Stimulated activated naive B cell treated with anti-CD40 and anti-IgM and Interleukin-4, amounts not matched to agents 10 μg/mL and 1 μg/mL and 100 μg/mL, for 72 hours (primary cell): ENCODE measurements around the gene GALK2.
"Not testable (repeated sequence)": the region's sequence is repeated elsewhere in the genome, so short reads cannot be mapped to it uniquely, and the experiment has no call there.

ENCODE experiments used
- ATAC-seq, 2 donors: fragments of 150-1000 bp; cut with Tn5 transposase; replicated peaks; 2 replicates each; pipeline ENCODE4 v1.10.0; 2021; ENCODE audit warnings: moderate library complexity in 1 of 2
- DNase-seq: peaks from one replicate; pipeline ENCODE4 v3.0.0; 2021
- H3K27ac Mint-ChIP-seq: one replicate; pipeline ENCODE4 v1.8.0; 2022; ENCODE audit warnings: mild to moderate bottlenecking, mixed read lengths
- H3K27me3 Mint-ChIP-seq, 2 donors: one replicate each; pipeline ENCODE4 v1.8.0; 2022; ENCODE audit warnings: mixed read lengths in 2 of 2
- H3K36me3 Mint-ChIP-seq, 2 donors: one replicate each; pipeline ENCODE4 v1.8.0; 2022; ENCODE audit warnings: mixed read lengths in 2 of 2, mild to moderate bottlenecking in 1 of 2
- H3K4me1 Mint-ChIP-seq, 2 donors: one replicate each; pipeline ENCODE4 v1.8.0; 2022; ENCODE audit warnings: mixed read lengths in 2 of 2, mild to moderate bottlenecking in 1 of 2
- H3K4me3 Mint-ChIP-seq, 2 donors: one replicate each; pipeline ENCODE4 v1.8.0; 2022; ENCODE audit warnings: mild to moderate bottlenecking in 2 of 2, mixed read lengths in 2 of 2, moderate library complexity in 1 of 2
- H3K9me3 Mint-ChIP-seq, 2 donors: one replicate each; pipeline ENCODE4 v1.8.0; 2022; ENCODE audit warnings: mixed read lengths in 2 of 2, mild to moderate bottlenecking in 1 of 2

The GALK2 gene

GRCh38 chr15:49255966-49256759 is 86.1 kb downstream of the GALK2 start:
- no peak overlapping the region for H3K27ac Mint-ChIP-seq
- DNase-seq = no peak
- peaks cover 4 to 8% of the 10 kb centered on the region in 2 donors for H3K4me1 Mint-ChIP-seq
- no peak overlapping the region for H3K4me3 Mint-ChIP-seq
- ATAC-seq = no peak
- H3K9me3 Mint-ChIP-seq = peaks cover 0 to 4% of the 10 kb centered on the region in 2 donors
- H3K36me3 Mint-ChIP-seq = peaks cover 7 to 18% of the 10 kb centered on the region in 2 donors
- H3K27me3 Mint-ChIP-seq = no peaks in the 10 kb centered on the region

- DNase-seq, H3K27ac Mint-ChIP-seq, H3K9me3 Mint-ChIP-seq, H3K4me3 Mint-ChIP-seq, H3K27me3 Mint-ChIP-seq, H3K4me1 Mint-ChIP-seq, ATAC-seq: not testable (repeated sequence)
- H3K36me3 Mint-ChIP-seq = peaks cover 21 to 26% of the 10 kb centered on the region in 2 donors
Observed at GRCh38 chr15:49265117-49265516, 95.1 kb downstream of the GALK2 start.

- H3K4me1 Mint-ChIP-seq = peaks cover 0 to 2% of the 10 kb centered on the region in 2 donors
- ATAC-seq = no peak
- no peak overlapping the region for H3K4me3 Mint-ChIP-seq
- H3K9me3 Mint-ChIP-seq = peaks cover 3 to 8% of the 10 kb centered on the region in 2 donors
- H3K27me3 Mint-ChIP-seq = no peaks in the 10 kb centered on the region
- H3K36me3 Mint-ChIP-seq = peaks cover 21 to 26% of the 10 kb centered on the region in 2 donors
- no peak for DNase-seq
- H3K27ac Mint-ChIP-seq = no peak overlapping the region
Observed at GRCh38 chr15:49265911-49266310, 95.9 kb downstream of the GALK2 start.

GRCh38 chr15:49270541-49271421 is 100.7 kb downstream of the GALK2 start:
- Mint-ChIP-seq H3K4me3 (no peak overlapping the region), H3K36me3 (peaks cover 7 to 16% of the 10 kb centered on the region in 2 donors), H3K27ac (no peak overlapping the region), H3K9me3 (peaks cover 0 to 4% of the 10 kb centered on the region in 2 donors), H3K27me3 (no peaks in the 10 kb centered on the region), H3K4me1 (no peaks in the 10 kb centered on the region)
- ATAC-seq = no peak
- no peak for DNase-seq

GRCh38 chr15:49273734-49274318 is 103.8 kb downstream of the GALK2 start:
- Mint-ChIP-seq H3K4me3 (no peak overlapping the region), H3K9me3 (no peaks in the 10 kb centered on the region), H3K36me3 (peaks cover 5 to 10% of the 10 kb centered on the region in 2 donors), H3K27me3 (no peaks in the 10 kb centered on the region), H3K4me1 (no peaks in the 10 kb centered on the region), H3K27ac (no peak overlapping the region)
- DNase-seq = no peak
- ATAC-seq = no peak

GRCh38 chr15:49278751-49279150 is 108.7 kb downstream of the GALK2 start:
- Mint-ChIP-seq H3K4me3 (no peak overlapping the region), H3K9me3 (no peaks in the 10 kb centered on the region), H3K4me1 (no peaks in the 10 kb centered on the region), H3K27me3 (no peaks in the 10 kb centered on the region), H3K27ac (no peak overlapping the region), H3K36me3 (peaks cover 23 to 32% of the 10 kb centered on the region in 2 donors)
- ATAC-seq (no peak), DNase-seq (no peak)

GRCh38 chr15:49279521-49280456 is 109.7 kb downstream of the GALK2 start:
- DNase-seq (no peak), ATAC-seq (no peak)
- Mint-ChIP-seq H3K27ac (no peak overlapping the region), H3K36me3 (peaks cover 28 to 39% of the 10 kb centered on the region in 2 donors), H3K4me1 (no peaks in the 10 kb centered on the region), H3K4me3 (no peak overlapping the region), H3K27me3 (no peaks in the 10 kb centered on the region), H3K9me3 (no peaks in the 10 kb centered on the region)

GRCh38 chr15:49282366-49282765 is 112.3 kb downstream of the GALK2 start:
- H3K27ac Mint-ChIP-seq = no peak overlapping the region
- peaks cover 44 to 47% of the 10 kb centered on the region in 2 donors for H3K36me3 Mint-ChIP-seq
- H3K27me3 Mint-ChIP-seq = no peaks in the 10 kb centered on the region
- peaks cover 0 to 4% of the 10 kb centered on the region in 2 donors for H3K4me1 Mint-ChIP-seq
- ATAC-seq = no peak
- DNase-seq = no peak
- no peak overlapping the region for H3K4me3 Mint-ChIP-seq
- H3K9me3 Mint-ChIP-seq = no peaks in the 10 kb centered on the region

GRCh38 chr15:49286649-49287404 is 116.8 kb downstream of the GALK2 start:
- DNase-seq (no peak), ATAC-seq (peak; percentile 84 to 89)
- Mint-ChIP-seq H3K9me3 (no peaks in the 10 kb centered on the region), H3K27me3 (no peaks in the 10 kb centered on the region), H3K4me3 (no peak overlapping the region), H3K36me3 (peaks cover 32 to 58% of the 10 kb centered on the region in 2 donors), H3K4me1 (peaks cover 0 to 4% of the 10 kb centered on the region in 2 donors), H3K27ac (no peak overlapping the region)

- no peak overlapping the region for H3K27ac Mint-ChIP-seq
- DNase-seq (no peak), ATAC-seq (no peak)
- H3K4me1 Mint-ChIP-seq = peaks cover 0 to 4% of the 10 kb centered on the region in 2 donors
- no peaks in the 10 kb centered on the region for H3K9me3 Mint-ChIP-seq
- H3K4me3 Mint-ChIP-seq = no peak overlapping the region
- H3K27me3 Mint-ChIP-seq = no peaks in the 10 kb centered on the region
- H3K36me3 Mint-ChIP-seq = peaks cover 29 to 58% of the 10 kb centered on the region in 2 donors
Observed at GRCh38 chr15:49287481-49287880, 117.4 kb downstream of the GALK2 start.

GRCh38 chr15:49288391-49288790 is 118.3 kb downstream of the GALK2 start:
- Mint-ChIP-seq H3K9me3 (no peaks in the 10 kb centered on the region), H3K36me3 (peaks cover 27 to 57% of the 10 kb centered on the region in 2 donors), H3K27me3 (no peaks in the 10 kb centered on the region), H3K4me3 (no peak overlapping the region), H3K27ac (no peak overlapping the region), H3K4me1 (peaks cover 0 to 4% of the 10 kb centered on the region in 2 donors)
- DNase-seq (no peak), ATAC-seq (no peak)

GRCh38 chr15:49290191-49290590 is 120.1 kb downstream of the GALK2 start:
- DNase-seq (no peak), ATAC-seq (no peak)
- no peak overlapping the region for H3K27ac Mint-ChIP-seq
- no peaks in the 10 kb centered on the region for H3K9me3 Mint-ChIP-seq
- H3K36me3 Mint-ChIP-seq = peaks cover 20 to 52% of the 10 kb centered on the region in 2 donors
- peaks cover 0 to 4% of the 10 kb centered on the region in 2 donors for H3K4me1 Mint-ChIP-seq
- no peaks in the 10 kb centered on the region for H3K27me3 Mint-ChIP-seq
- H3K4me3 Mint-ChIP-seq = no peak overlapping the region

- Mint-ChIP-seq H3K4me3 (no peak overlapping the region), H3K27me3 (no peaks in the 10 kb centered on the region), H3K9me3 (peaks cover 0 to 7% of the 10 kb centered on the region in 2 donors), H3K4me1 (peaks cover 0 to under 1% of the 10 kb centered on the region in 2 donors), H3K36me3 (peaks cover 32 to 62% of the 10 kb centered on the region in 2 donors), H3K27ac (no peak overlapping the region)
- DNase-seq = no peak
- ATAC-seq = no peak
Observed at GRCh38 chr15:49293941-49294340, 123.9 kb downstream of the GALK2 start.
